AG09319 (cell line): ENCODE measurements around the gene KCNAB1.

Experiments used
- DNase-seq: peaks from one replicate; pipeline ENCODE4 v3.0.0-alpha.2; 2010; ENCODE audit warnings: low read depth; ENCODE audit errors: extremely low read depth
- TF ChIP-seq, protein P1 (sequence below): IDR thresholded peaks from 2 replicates; pipeline ENCODE4 v1.5.1; 2011; ENCODE audit warnings: low read depth, mild to moderate bottlenecking, inconsistent platforms, low read length, moderate library complexity

The KCNAB1 gene

DNA sequence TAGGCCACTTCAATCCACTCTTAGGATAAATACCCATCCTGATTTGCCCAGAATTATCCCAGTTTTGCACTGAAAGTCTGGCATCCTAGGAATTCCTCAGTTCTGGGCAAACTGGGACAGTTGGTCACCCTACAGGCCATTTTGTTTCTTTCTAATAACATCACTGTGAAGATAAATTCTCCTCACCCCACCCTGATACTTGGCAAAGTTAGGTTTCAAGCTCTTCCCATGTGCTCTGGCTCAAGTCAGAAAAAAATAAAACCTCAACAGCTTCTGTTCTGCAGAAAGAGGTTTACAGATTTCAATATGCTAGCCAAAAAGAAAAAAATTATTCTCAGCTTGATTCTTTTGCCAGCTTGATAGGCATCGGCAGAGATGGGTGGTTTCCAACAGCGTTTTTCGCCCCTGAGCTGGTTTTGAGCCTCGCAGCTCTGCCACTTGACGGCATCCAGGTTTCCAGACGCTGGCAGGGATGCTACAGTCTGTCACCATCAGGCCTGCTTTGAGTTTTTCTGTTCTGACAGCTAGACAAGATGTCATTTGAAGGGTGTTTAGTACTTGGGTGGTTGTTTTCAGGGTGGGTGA lies 263.2 kb downstream of the KCNAB1 start:
- no peak for DNase-seq
- TF ChIP-seq, protein P1, sequence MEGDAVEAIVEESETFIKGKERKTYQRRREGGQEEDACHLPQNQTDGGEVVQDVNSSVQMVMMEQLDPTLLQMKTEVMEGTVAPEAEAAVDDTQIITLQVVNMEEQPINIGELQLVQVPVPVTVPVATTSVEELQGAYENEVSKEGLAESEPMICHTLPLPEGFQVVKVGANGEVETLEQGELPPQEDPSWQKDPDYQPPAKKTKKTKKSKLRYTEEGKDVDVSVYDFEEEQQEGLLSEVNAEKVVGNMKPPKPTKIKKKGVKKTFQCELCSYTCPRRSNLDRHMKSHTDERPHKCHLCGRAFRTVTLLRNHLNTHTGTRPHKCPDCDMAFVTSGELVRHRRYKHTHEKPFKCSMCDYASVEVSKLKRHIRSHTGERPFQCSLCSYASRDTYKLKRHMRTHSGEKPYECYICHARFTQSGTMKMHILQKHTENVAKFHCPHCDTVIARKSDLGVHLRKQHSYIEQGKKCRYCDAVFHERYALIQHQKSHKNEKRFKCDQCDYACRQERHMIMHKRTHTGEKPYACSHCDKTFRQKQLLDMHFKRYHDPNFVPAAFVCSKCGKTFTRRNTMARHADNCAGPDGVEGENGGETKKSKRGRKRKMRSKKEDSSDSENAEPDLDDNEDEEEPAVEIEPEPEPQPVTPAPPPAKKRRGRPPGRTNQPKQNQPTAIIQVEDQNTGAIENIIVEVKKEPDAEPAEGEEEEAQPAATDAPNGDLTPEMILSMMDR = no peak

DNA sequence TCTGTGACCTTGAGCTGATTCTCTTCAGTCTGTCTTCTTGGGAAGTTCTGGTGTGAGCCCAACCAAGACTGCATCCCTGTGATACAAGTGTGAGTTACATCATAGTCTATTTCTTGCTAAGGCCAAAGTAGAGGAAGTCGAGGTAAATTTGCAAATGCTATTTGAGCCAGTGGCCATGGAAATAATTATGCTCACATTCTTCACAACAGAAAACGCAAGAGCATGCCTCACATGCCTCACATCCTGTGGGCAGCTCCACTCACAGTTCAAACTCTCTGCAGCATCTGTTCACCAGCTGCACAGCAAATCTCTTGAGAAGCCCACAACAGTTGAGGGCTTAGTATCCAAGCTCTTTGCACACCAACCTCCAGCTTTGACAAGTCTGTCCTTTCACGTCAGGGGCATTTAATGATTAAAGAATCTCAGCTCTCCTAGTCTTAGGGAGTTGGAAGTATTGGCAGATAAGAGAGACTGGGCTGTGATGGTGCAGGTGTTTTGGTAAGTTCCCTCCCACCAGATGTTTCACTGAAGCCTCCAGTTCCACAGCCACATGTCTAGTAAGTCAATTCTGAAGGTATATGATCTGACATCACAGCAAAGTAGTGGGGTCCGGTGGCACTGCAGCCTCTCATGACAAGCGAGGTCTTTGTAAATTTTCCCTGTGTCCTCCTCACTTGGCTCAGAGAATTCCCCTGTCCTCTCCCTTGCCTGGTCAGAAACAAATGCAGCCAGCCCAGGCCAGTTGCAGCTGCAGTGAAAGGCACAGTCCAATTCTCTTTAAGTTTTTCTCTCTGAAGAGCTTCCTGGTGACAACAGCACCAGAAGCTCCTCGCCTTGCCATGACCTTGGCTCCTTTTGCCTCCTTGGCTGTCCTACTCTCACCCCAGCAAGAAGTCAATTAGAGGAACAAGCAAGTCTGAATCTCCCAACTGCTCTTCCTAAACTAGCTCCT lies 268.4 kb downstream of the KCNAB1 start:
- TF ChIP-seq, protein P1 = no peak
- peak; percentile 95 for DNase-seq

DNA sequence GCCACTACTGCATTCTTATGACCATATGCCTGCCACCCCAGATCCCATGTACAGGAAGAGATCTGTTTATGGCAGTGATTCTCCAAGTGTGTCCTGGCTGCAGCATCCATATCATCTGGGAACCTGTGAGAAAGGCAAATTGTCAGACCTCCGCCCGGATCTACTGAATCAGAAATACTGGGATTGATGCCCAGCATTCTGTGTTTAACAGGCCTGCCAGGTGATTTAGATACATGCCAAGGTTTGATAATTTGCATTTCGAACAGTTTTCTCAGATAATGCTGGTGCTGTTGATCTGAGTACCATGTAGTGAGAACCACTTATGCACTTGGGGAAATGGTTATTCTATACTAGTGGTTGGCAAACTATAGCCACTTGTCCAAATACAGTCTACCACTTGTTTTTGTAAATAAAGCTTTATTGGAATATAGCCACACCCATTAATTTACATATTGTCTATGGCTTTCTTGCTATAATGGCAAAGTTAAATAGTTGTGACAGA lies 269.1 kb downstream of the KCNAB1 start:
- TF ChIP-seq, protein P1 = no peak
- DNase-seq = no peak

DNA sequence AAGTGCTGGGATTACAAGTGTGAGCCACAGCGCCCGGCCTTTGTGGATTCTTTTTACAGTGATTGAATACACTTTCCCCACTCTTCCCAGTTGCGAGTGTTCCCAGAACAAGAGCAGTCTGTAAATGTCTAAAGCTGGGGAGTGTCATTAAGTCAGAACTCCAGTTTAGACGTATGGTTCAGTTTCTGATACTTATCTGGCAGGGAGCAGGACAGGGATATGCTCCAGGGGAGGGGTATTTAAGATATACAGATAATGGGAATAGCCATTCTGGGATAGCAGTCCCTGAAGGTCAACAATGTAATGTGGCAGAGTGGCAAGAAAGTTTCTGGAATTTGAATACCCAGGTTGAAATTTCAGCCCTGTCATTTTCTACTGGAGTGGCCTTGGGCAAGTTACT lies 270.5 kb downstream of the KCNAB1 start:
- TF ChIP-seq, protein P1 = no peak

DNA sequence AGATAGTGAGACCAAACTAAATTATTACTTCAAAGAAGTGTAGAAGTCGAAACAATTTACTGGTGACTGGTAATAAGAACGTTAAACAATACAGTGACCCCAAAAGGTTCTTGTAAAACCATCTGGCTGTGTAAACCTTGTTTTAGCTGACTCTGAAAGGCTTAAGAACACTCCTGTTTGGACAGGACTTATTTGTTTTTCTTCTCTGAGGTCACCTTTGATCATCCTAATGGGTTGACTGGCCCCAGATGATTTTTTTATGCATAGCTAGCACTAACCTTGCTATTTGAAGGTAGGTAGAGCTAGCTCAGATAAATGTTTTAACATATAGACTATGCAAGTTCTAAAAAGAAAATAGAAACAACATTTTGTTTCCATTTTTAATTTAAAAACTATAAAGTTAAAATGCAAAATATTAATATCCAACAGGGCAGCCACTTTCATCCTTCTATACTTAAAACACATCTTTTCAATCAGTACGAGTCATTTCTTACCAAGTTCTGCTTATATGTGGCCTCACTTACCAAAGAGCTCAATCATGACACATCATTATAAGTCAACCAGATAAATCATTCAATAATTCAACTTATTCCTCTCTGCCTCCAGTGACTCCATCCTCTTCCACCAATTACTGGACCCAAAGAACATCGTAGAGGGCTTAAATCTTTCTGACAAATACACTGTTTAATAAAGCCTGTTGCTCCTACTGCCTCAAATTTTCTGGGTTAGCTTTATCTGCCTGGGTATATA lies 275.8 kb downstream of the KCNAB1 start:
- TF ChIP-seq, protein P1 = no peak
- no peak for DNase-seq

More for the DNA sequence above, 270.5 kb downstream of the KCNAB1 start:
- DNase-seq = no peak

DNA sequence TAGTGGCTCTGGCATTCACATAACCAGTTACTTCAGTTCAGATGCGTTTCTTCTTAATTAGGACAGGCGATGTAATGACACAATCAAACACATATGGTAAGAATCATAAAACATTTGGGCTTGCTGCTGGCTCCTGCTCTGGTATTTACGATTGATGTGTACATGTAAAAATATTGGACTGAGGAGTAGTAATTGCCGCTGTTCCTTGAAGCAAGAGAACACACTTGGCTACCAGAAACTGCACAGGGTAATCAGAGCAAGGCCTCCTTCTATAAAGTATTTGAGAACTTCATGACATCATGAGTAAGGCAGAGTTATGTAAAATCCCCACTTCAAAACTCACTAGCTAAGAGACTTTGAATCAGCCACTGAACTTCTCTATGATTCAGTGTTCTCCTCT lies 276.5 kb downstream of the KCNAB1 start:
- peak; percentile 28 for DNase-seq
- TF ChIP-seq, protein P1 = no peak
